Thymus (tissue), 2 donors: ENCODE results near the gene GPR179. TPM values are rescaled to one million over a fixed set of nuclear protein-coding genes. Genes with fewer than 3 reads are reported as not detected.

Source experiments
- polyA plus RNA-seq: library from polyadenylated mRNA; stranded (reverse); fragments of 200-250 nt; gene quantifications from one replicate; pipeline ENCODE4 v1.2.3, GENCODE V29; 2013
- total RNA-seq: library from RNA; stranded (reverse); fragments of 120-200 nt; gene quantifications from one replicate; pipeline ENCODE4 v1.2.4, GENCODE V29; 2013
- donor health status: healthy.

GPR179 gene
- total and polyA plus RNA-seq, 2 donors = 0.05 TPM

Other genes starting within 250 kb of the GPR179 start
- not detected for gene TBC1D3E, start 216.0 kb downstream of the GPR179 start, total RNA-seq
- gene TBC1D3E, start 216.0 kb downstream of the GPR179 start, polyA plus RNA-seq = not detected
- not detected for gene TBC1D3, start 151.4 kb downstream of the GPR179 start, total RNA-seq
- gene TBC1D3, start 151.4 kb downstream of the GPR179 start, polyA plus RNA-seq = not detected
- gene MRPL45, start 46.8 kb downstream of the GPR179 start, total RNA-seq = 37.3 TPM
- gene MRPL45, start 46.8 kb downstream of the GPR179 start, polyA plus RNA-seq = 28.4 TPM
- gene SOCS7, start 7.9 kb upstream of the GPR179 start, total RNA-seq = 10.4 TPM
- gene SOCS7, start 7.9 kb upstream of the GPR179 start, polyA plus RNA-seq = 3.5 TPM
- gene ARHGAP23, start 84.5 kb upstream of the GPR179 start, total RNA-seq = 5.5 TPM
- gene ARHGAP23, start 84.5 kb upstream of the GPR179 start, polyA plus RNA-seq = 6.4 TPM